ENCODE data around the gene TARBP1.

GRCh38 chr1:234409328-234409727 is 69.7 kb downstream of the TARBP1 start:
- TF ChIP-seq CTCF (IDR thresholded peaks at IDR 0.05) (peak; percentile 35), ZFX (IDR thresholded peaks at IDR 0.05; ENCODE audit: borderline replicate concordance) (no peak)
